Measurements from ENCODE around the gene MFAP3L.

Gene MFAP3L

GRCh38 chr4:170017252-170017651, 8.9 kb downstream of the MFAP3L start:
- no peak for TF ChIP-seq CTCF (IDR thresholded peaks at IDR 0.05)

- TF ChIP-seq CTCF (IDR thresholded peaks at IDR 0.05) = no peak
Measured at GRCh38 chr4:170015285-170015684, 10.9 kb downstream of the MFAP3L start.

GRCh38 chr4:170014359-170015011, 11.7 kb downstream of the MFAP3L start:
- no peak for TF ChIP-seq CTCF (IDR thresholded peaks at IDR 0.05)

GRCh38 chr4:170012629-170012958, 13.6 kb downstream of the MFAP3L start:
- TF ChIP-seq CTCF (IDR thresholded peaks at IDR 0.05) = no peak

GRCh38 chr4:170011921-170012628, 14.1 kb downstream of the MFAP3L start:
- TF ChIP-seq CTCF (IDR thresholded peaks at IDR 0.05) = no peak

- no peak for TF ChIP-seq CTCF (IDR thresholded peaks at IDR 0.05)
Measured at GRCh38 chr4:170009291-170009690, 16.9 kb downstream of the MFAP3L start.

- no peak for TF ChIP-seq CTCF (IDR thresholded peaks at IDR 0.05)
Measured at GRCh38 chr4:170008801-170009200, 17.4 kb downstream of the MFAP3L start.

Measured in LNCAP (cell line).